SK-N-SH (cell line): ENCODE results near the gene WBP1L. TPM values are rescaled to one million over a fixed set of nuclear protein-coding genes. Genes with fewer than 3 reads are reported as not detected.
"Not testable (repeated sequence)": the region's sequence is repeated elsewhere in the genome, so short reads cannot be mapped to it uniquely, and the experiment has no call there.

ENCODE experiments used
- CTCF ChIA-PET: fragments of 300-600, 350-600 bp; formaldehyde crosslinking; extraction: SDS; loops from one replicate; lab custom pipeline; 2021; lab: Yijun Ruan, JAX
- POLR2A ChIA-PET: fragments of 350-600 bp; sonication (Branson Sonifier 250); formaldehyde crosslinking; extraction: SDS; loops from one replicate; lab custom pipeline; 2020; ENCODE audit warnings: antibody characterized with exemption, inconsistent platforms; lab: Yijun Ruan, JAX
- DNase-seq: peaks from one replicate; pipeline ENCODE4 v3.0.0; 2012
- H2AFZ ChIP-seq: fragments of 200-600 bp; sonication (generic); 2 replicates; pipeline ENCODE4 v1.8.1; 2016; ENCODE audit warnings: antibody characterized with exemption, mild to moderate bottlenecking, low read depth
- H3F3A ChIP-seq: fragments of 200-600 bp; sonication (generic); replicated peaks from 2 replicates; pipeline ENCODE3; 2016; ENCODE audit warnings: antibody characterized with exemption, mild to moderate bottlenecking; ENCODE audit not compliant: insufficient read depth
- H3K27ac ChIP-seq, 2 experiments: fragments of 200-500 bp in 1 of 2; fragments of 200-600 bp in 1 of 2; sonication (Bioruptor generic) in 1 of 2; sonication (generic), shearing (Covaris generic) in 1 of 2; 2 replicates each; pipeline versions ENCODE4 v1.5.1 to v1.6.1; 2014 to 2016; ENCODE audit warnings: low read depth in 2 of 2, inconsistent platforms in 1 of 2, low read length in 1 of 2, mild to moderate bottlenecking in 1 of 2, mixed read lengths in 1 of 2
- H3K27me3 ChIP-seq: fragments of 200-600 bp; sonication (generic), shearing (Covaris generic); 2 replicates; pipeline ENCODE4 v1.6.1; 2016; ENCODE audit warnings: mixed run types; ENCODE audit not compliant: insufficient read depth
- H3K36me3 ChIP-seq, 2 experiments: fragments of 200-500 bp in 1 of 2; fragments of 200-600 bp in 1 of 2; sonication (Bioruptor generic) in 1 of 2; sonication (generic) in 1 of 2; replicated peaks in 1 of 2; 2 replicates each; pipeline versions ENCODE3 to v1.5.1; 2014 to 2016; ENCODE audit warnings: low read length in 1 of 2, mild to moderate bottlenecking in 1 of 2; ENCODE audit not compliant: insufficient read depth in 2 of 2, control insufficient read depth in 1 of 2
- H3K4me1 ChIP-seq, 2 experiments: fragments of 200-500 bp in 1 of 2; fragments of 200-600 bp in 1 of 2; sonication (Bioruptor generic) in 1 of 2; sonication (generic), shearing (Covaris generic) in 1 of 2; 2 replicates each; pipeline versions ENCODE4 v1.5.1 to v1.6.1; 2014 to 2016; ENCODE audit warnings: low read depth in 1 of 2, low read length in 1 of 2, mixed run types in 1 of 2; ENCODE audit not compliant: insufficient read depth in 2 of 2, control insufficient read depth in 1 of 2
- H3K4me2 ChIP-seq: fragments of 200-600 bp; sonication (generic), shearing (Covaris generic); 2 replicates; pipeline ENCODE4 v1.6.1; 2017; ENCODE audit warnings: mixed run types
- H3K4me3 ChIP-seq, 2 experiments: fragments of 200-500 bp in 1 of 2; fragments of 200-600 bp in 1 of 2; sonication (Bioruptor generic) in 1 of 2; sonication (generic), shearing (Covaris generic) in 1 of 2; 2 replicates each; pipeline versions ENCODE4 v1.5.1 to v1.8.1; 2014 to 2016; ENCODE audit warnings: low read depth in 2 of 2, inconsistent platforms in 1 of 2, low read length in 1 of 2, mild to moderate bottlenecking in 1 of 2, mixed read lengths in 1 of 2, moderate library complexity in 1 of 2
- H3K79me2 ChIP-seq: fragments of 200-600 bp; sonication (generic); 2 replicates; pipeline ENCODE4 v1.8.1; 2017; ENCODE audit warnings: mild to moderate bottlenecking; ENCODE audit not compliant: insufficient read depth
- H3K9ac ChIP-seq: fragments of 200-600 bp; sonication (generic); 2 replicates; pipeline ENCODE4 v1.6.1; 2017; ENCODE audit warnings: mixed run types
- H3K9me2 ChIP-seq: fragments of 200-600 bp; sonication (generic); 2 replicates; pipeline ENCODE4 v1.6.1; 2017; ENCODE audit warnings: mixed run types
- H3K9me3 ChIP-seq: fragments of 200-600 bp; sonication (generic); 2 replicates; pipeline ENCODE4 v1.6.1; 2017; ENCODE audit warnings: mixed run types, mild to moderate bottlenecking, moderate library complexity
- H4K20me1 ChIP-seq: fragments of 200-600 bp; sonication (generic); 2 replicates; pipeline ENCODE4 v1.6.1; 2017; ENCODE audit warnings: mild to moderate bottlenecking, mixed run types; ENCODE audit not compliant: insufficient read depth
- FOSL2 ChIP-seq: IDR thresholded peaks from 2 replicates; pipeline ENCODE4 v1.4.0; 2012; ENCODE audit warnings: low read depth, mild to moderate bottlenecking, moderate library complexity, borderline replicate concordance
- FOXM1 ChIP-seq: IDR thresholded peaks from 2 replicates; pipeline ENCODE4 v1.4.0; 2012; ENCODE audit warnings: low read depth, mild to moderate bottlenecking
- MAX ChIP-seq: IDR thresholded peaks from 2 replicates; pipeline ENCODE4 v1.4.0; 2012; ENCODE audit warnings: low read depth
- MEF2A ChIP-seq: IDR thresholded peaks from 2 replicates; pipeline ENCODE4 v1.4.0; 2012; ENCODE audit warnings: low read depth, borderline replicate concordance
- SIN3A ChIP-seq: IDR thresholded peaks from 2 replicates; pipeline ENCODE4 v1.6.1; 2012; ENCODE audit warnings: low read depth, mild to moderate bottlenecking, low read length, moderate library complexity, borderline replicate concordance
- SMC3 ChIP-seq: IDR thresholded peaks from 2 replicates; pipeline ENCODE4 v1.6.1; 2012; ENCODE audit warnings: low read depth, low read length, improper control_type of control experiment
- WGBS: methylation state at CpG from one replicate; pipeline ENCODE4 v1.1.6; 2017; ENCODE audit warnings: low lambda C conversion rate; 5-methylcytosine and 5-hydroxymethylcytosine counted together
- polyA plus RNA-seq, 3 experiments: library from polyadenylated mRNA; depleted of rRNA; stranded (reverse); fragments of >200 nt; gene quantifications; 2 replicates each; pipeline ENCODE4 v1.2.3, GENCODE V29; 2012
- TF ChIP-seq, protein P1 (sequence below): IDR thresholded peaks from 2 replicates; pipeline ENCODE4; 2012
- TF ChIP-seq, protein P2 (sequence below): fragments of 200-600 bp; sonication (generic); IDR thresholded peaks from 2 replicates; pipeline ENCODE4 v1.6.1; 2017; ENCODE audit warnings: antibody characterized with exemption, mild to moderate bottlenecking, moderate library complexity

Gene WBP1L
- polyA plus RNA-seq, 1 of the 3 experiments (the other 2 are of a cell fraction) = 22.8 TPM

DNA sequence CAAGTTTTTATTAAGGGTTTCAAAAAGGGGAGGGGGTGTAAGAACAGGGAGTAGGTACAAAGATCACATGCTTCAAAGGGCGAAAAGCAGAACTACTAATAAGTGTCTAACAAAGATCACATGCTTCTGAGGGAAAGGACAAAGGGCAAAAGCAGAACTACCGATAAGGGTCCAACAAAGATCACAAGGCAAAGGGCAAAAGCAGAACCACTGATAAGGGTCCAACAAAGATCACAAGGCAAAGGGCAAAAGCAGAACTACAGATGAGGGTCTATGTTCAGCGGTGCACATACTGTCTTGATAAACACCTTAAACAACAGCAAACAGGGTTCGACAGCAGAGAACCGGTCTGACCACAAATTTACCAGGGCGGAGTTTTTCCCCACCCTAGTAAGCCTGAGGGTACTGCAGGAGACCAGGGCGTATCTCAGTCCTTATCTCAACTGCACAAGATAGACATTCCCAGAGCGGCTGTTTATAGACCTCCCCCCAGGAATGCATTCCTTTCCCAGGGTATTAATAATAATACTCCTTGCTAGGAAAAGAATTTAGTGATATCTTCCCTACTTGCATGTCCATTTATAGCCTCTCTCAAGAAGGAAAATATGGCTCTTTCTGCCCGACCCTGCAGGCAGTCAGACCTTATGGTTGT, 94.7 kb downstream of the WBP1L start:
- H3F3A ChIP-seq, H3K36me3 ChIP-seq, H3K79me2 ChIP-seq, H3K9ac ChIP-seq, H2AFZ ChIP-seq, H3K9me3 ChIP-seq, H3K27ac ChIP-seq, H3K9me2 ChIP-seq, H3K4me1 ChIP-seq, H3K4me2 ChIP-seq, POLR2A ChIA-PET, H3K27me3 ChIP-seq, H3K4me3 ChIP-seq, DNase-seq, H4K20me1 ChIP-seq: not testable (repeated sequence)
- CTCF ChIA-PET = interaction anchor here (1.8 to 5.4 kb wide), 3 partner anchors 63 to 647 kb away, joined by 4 to 71 read pairs (median 6); no protein-coding TSS in a partner anchor
- WGBS = 66% methylated on average over 8 of the region's 9 CpGs

DNA sequence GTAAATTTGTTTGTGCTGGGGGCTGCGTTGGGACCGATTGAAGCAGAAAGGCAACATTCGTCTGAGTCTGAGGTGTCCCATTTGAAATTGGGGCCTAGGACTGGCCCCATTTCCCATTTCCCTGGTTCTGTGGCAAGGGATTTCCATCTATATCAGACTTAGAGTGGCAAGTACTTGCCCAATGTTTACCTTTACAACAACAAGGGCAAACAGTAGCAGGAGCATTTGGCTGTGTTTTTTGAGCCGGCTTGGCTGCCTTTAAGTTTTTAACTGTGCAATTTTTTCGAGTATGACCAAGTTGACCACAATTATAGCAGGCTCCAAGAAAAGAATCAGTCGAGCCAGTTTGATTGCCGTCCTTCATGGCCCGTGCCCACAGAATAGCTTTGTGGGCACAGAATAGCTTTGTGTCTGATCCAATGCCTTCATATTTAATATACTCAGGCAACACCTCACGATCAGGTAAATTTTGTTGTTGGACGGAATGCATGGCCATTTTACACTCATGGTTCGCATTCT, 98.1 kb downstream of the WBP1L start:
- POLR2A ChIA-PET = no interaction called here
- 64% methylated on average over 11 of the region's 11 CpGs for WGBS
- H3F3A ChIP-seq = no peaks in the 10 kb centered on the region
- no peaks in the 10 kb centered on the region for H3K79me2 ChIP-seq
- no peaks in the 10 kb centered on the region for H3K9me2 ChIP-seq
- no peaks in the 10 kb centered on the region for H3K27me3 ChIP-seq
- H4K20me1 ChIP-seq = no peaks in the 10 kb centered on the region
- H3K4me1 ChIP-seq = no peaks in the 10 kb centered on the region
- no peak overlapping the region for H3K4me2 ChIP-seq
- H3K36me3 ChIP-seq = no peaks in the 10 kb centered on the region
- H3K4me3 ChIP-seq = no peak overlapping the region
- TF ChIP-seq SIN3A (no peak), MEF2A (no peak), FOSL2 (no peak), FOXM1 (no peak), SMC3 (no peak), MAX (no peak)
- TF ChIP-seq, protein P1, sequence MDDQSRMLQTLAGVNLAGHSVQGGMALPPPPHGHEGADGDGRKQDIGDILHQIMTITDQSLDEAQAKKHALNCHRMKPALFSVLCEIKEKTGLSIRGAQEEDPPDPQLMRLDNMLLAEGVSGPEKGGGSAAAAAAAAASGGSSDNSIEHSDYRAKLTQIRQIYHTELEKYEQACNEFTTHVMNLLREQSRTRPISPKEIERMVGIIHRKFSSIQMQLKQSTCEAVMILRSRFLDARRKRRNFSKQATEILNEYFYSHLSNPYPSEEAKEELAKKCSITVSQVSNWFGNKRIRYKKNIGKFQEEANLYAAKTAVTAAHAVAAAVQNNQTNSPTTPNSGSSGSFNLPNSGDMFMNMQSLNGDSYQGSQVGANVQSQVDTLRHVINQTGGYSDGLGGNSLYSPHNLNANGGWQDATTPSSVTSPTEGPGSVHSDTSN = no peak
- TF ChIP-seq, protein P2, sequence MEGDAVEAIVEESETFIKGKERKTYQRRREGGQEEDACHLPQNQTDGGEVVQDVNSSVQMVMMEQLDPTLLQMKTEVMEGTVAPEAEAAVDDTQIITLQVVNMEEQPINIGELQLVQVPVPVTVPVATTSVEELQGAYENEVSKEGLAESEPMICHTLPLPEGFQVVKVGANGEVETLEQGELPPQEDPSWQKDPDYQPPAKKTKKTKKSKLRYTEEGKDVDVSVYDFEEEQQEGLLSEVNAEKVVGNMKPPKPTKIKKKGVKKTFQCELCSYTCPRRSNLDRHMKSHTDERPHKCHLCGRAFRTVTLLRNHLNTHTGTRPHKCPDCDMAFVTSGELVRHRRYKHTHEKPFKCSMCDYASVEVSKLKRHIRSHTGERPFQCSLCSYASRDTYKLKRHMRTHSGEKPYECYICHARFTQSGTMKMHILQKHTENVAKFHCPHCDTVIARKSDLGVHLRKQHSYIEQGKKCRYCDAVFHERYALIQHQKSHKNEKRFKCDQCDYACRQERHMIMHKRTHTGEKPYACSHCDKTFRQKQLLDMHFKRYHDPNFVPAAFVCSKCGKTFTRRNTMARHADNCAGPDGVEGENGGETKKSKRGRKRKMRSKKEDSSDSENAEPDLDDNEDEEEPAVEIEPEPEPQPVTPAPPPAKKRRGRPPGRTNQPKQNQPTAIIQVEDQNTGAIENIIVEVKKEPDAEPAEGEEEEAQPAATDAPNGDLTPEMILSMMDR = no peak
- no peak overlapping the region for H3K27ac ChIP-seq
- H3K9ac ChIP-seq = no peak overlapping the region
- CTCF ChIA-PET = no interaction called here
- DNase-seq = no peak
- H3K9me3 ChIP-seq = no peaks in the 10 kb centered on the region
- H2AFZ ChIP-seq = no peak overlapping the region

GRCh38 chr10:102843139-102843538, 99.4 kb downstream of the WBP1L start:
- H3K9me3 ChIP-seq, H3K9me2 ChIP-seq, H3K79me2 ChIP-seq, H4K20me1 ChIP-seq, H3K27ac ChIP-seq, H3K4me2 ChIP-seq, H3K27me3 ChIP-seq, H3K4me3 ChIP-seq, H3F3A ChIP-seq, H3K4me1 ChIP-seq, H2AFZ ChIP-seq, H3K9ac ChIP-seq, DNase-seq, POLR2A ChIA-PET, H3K36me3 ChIP-seq: not testable (repeated sequence)
- 51% methylated on average over 8 of the region's 8 CpGs for WGBS
- CTCF ChIA-PET = interaction anchor here (0.6 kb wide), 1 partner anchor 22 kb away, joined by 3 read pairs; no protein-coding TSS in a partner anchor

GRCh38 chr10:102844190-102844776, 100.5 kb downstream of the WBP1L start:
- H3K27ac ChIP-seq, H3K9me3 ChIP-seq, H3F3A ChIP-seq, H3K9ac ChIP-seq, H3K4me2 ChIP-seq, H3K4me3 ChIP-seq, H3K79me2 ChIP-seq, DNase-seq, H4K20me1 ChIP-seq, H3K27me3 ChIP-seq, H2AFZ ChIP-seq, H3K4me1 ChIP-seq, POLR2A ChIA-PET, H3K9me2 ChIP-seq, H3K36me3 ChIP-seq: not testable (repeated sequence)
- 63% methylated on average over 6 of the region's 6 CpGs for WGBS
- CTCF ChIA-PET = interaction anchor here (1.4 kb wide), 1 partner anchor 9 kb away, joined by 4 read pairs; no protein-coding TSS in a partner anchor
